ENCODE measurements around the gene CBS.

CBS gene

DNA sequence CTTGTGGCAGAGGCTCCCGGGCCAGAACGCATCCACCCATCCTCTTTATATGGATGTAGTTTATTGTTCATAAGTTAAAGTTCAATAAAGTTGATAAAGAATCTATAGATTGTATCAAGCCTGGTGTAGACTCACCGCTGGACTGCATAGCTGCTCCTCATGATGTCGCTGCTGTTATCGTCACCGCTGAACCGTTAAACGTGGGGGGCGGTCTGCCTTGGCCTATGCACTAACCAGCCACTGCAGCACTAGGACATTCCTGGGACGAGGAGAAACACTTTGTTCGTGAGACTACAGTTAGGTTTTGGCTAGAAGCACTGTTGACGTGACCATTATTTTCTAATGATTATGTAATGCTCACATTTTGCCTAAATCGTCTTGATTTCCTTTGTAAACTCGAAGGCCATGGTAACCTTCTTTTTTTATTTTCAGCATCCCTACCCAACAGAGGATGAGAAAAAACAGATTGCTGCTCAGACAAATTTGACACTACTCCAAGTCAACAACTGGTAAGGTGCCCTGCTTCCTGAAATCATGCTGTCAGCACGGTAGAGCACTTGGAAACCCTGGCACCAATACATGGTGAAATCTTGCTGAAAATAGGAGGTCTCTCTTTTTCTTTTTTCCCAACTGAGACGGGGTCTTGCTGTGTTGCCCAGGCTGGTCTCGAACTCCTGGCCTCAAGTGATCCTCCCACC is 51.0 kb downstream of the CBS start:
- H3K36me3 ChIP-seq (ENCODE audit: control insufficient read depth in 1 of 2, insufficient read depth in 2 of 2, low read length in 2 of 2): peaks cover 9 to 70% of the 10 kb centered on the region in 2 donors
- no peak overlapping the region for H3K27ac ChIP-seq (ENCODE audit: low read depth, low read length)
- H3K9me3 ChIP-seq (ENCODE audit: control insufficient read depth in 1 of 2, low read length in 2 of 2): no peaks in the 10 kb centered on the region
- H3K27me3 ChIP-seq (ENCODE audit: control insufficient read depth in 1 of 2, insufficient read depth in 2 of 2, low read length in 2 of 2): no peaks in the 10 kb centered on the region
- no peaks in the 10 kb centered on the region for H3K4me1 ChIP-seq (ENCODE audit: control insufficient read depth in 1 of 2, insufficient read depth in 2 of 2, low read length in 2 of 2)
- H3K9ac ChIP-seq (ENCODE audit: low read depth in 1 of 2, low read length in 2 of 2): no peak overlapping the region
- H3K4me3 ChIP-seq (ENCODE audit: low read depth in 1 of 2, low read length in 2 of 2): no peak overlapping the region

DNA sequence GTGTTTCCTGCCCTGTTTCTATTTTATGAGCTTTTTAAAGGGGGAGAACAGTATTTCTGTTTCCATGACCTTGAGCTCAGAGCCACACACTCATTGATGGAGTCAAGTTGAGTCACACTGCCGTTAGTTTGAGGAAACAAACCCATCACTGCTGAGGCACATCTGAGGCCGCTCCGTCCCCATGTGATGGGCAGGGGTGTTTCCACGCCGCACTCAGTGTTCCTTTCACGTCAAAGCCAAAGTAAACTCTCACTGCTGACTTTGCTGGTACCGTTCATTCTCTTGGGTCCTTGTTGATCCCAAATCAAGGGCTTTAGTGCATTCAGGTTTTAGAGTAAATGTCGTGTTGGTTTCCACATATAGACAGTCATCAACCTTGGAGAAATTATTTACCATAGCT is 52.5 kb downstream of the CBS start:
- H3K9me3 ChIP-seq (ENCODE audit: control insufficient read depth in 1 of 2, low read length in 2 of 2): no peaks in the 10 kb centered on the region
- H3K9ac ChIP-seq (ENCODE audit: low read depth in 1 of 2, low read length in 2 of 2): no peak overlapping the region
- H3K4me3 ChIP-seq (ENCODE audit: low read depth in 1 of 2, low read length in 2 of 2): no peak overlapping the region
- H3K36me3 ChIP-seq (ENCODE audit: control insufficient read depth in 1 of 2, insufficient read depth in 2 of 2, low read length in 2 of 2): peaks cover 9 to 60% of the 10 kb centered on the region in 2 donors
- no peak overlapping the region for H3K27ac ChIP-seq (ENCODE audit: low read depth, low read length)
- H3K27me3 ChIP-seq (ENCODE audit: control insufficient read depth in 1 of 2, insufficient read depth in 2 of 2, low read length in 2 of 2): no peaks in the 10 kb centered on the region
- H3K4me1 ChIP-seq (ENCODE audit: control insufficient read depth in 1 of 2, insufficient read depth in 2 of 2, low read length in 2 of 2): no peaks in the 10 kb centered on the region

DNA sequence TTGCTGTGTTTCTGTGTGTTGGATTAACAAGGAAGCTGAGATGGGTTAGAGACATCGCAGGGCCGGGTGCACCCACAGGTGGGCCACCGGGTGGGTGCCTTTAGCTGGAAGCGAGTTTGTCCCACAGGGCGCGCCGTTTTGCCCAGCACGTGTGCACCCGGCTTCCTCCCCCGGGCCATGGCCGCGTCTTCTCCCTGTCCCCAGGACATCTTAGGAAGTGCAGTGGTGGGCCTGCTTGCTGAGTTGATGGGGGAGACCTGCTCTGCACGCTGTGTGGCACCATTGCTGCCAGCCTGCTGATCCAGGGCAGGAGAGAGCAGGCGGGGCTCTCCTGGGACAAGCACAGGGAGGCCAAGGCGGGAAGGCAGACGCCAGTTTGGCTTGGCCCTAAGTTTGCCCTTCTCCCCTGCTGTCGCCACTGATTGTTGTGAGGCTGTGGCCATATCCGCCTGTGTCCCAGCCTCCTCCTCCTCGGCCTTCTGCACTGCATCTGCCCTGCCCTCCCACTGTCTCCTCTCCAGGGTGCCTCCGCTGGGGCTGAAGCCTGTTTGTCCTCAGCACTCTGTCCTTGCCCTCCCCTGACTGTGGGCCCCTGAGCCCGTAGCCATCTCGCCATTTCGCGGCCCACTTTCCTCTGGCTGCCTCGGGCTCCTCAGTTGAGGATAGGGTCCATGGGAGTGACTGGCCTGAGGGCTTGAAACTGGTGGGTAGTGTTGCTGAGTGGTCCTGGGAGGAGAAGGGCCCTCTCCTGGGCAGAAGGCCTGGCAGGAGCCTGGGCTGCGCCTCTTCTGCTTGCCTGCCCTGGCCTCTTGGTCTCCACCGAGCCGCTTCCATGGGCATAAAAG is 53.7 kb downstream of the CBS start:
- no peak overlapping the region for H3K27ac ChIP-seq (ENCODE audit: low read depth, low read length)

DNA sequence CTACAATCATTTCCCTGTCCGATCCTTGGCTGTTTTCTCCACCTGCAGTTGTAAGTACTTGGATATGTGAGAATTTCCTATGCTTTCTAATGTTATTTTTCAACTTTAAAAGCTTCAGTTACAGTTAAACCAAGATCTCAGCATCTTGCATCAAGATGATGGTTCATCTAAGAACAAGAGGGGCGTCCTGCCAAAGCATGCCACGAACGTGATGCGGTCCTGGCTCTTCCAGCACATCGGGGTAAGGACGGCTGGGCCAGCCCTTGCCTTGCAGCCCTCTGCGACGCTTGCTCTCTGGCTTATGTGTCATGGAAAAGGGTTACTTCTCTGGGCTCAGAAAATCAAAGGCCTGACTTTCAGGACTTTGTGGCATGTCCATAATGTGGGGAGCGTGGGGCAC is 54.4 kb downstream of the CBS start:
- Histone ChIP-seq H3K4me3 (ENCODE audit: low read depth in 1 of 2, low read length in 2 of 2) (no peak overlapping the region), H3K27ac (ENCODE audit: low read depth, low read length) (no peak overlapping the region), H3K4me1 (ENCODE audit: control insufficient read depth in 1 of 2, insufficient read depth in 2 of 2, low read length in 2 of 2) (no peaks in the 10 kb centered on the region), H3K27me3 (ENCODE audit: control insufficient read depth in 1 of 2, insufficient read depth in 2 of 2, low read length in 2 of 2) (no peaks in the 10 kb centered on the region), H3K36me3 (ENCODE audit: control insufficient read depth in 1 of 2, insufficient read depth in 2 of 2, low read length in 2 of 2) (peaks cover 17 to 62% of the 10 kb centered on the region in 2 donors), H3K9me3 (ENCODE audit: control insufficient read depth in 1 of 2, low read length in 2 of 2) (no peaks in the 10 kb centered on the region), H3K9ac (ENCODE audit: low read depth in 1 of 2, low read length in 2 of 2) (no peak overlapping the region)

More for the DNA sequence above, 53.7 kb downstream of the CBS start:
- H3K4me1 ChIP-seq (ENCODE audit: control insufficient read depth in 1 of 2, insufficient read depth in 2 of 2, low read length in 2 of 2): no peaks in the 10 kb centered on the region
- H3K9ac ChIP-seq (ENCODE audit: low read depth in 1 of 2, low read length in 2 of 2): no peak overlapping the region
- no peak overlapping the region for H3K4me3 ChIP-seq (ENCODE audit: low read depth in 1 of 2, low read length in 2 of 2)
- H3K9me3 ChIP-seq (ENCODE audit: control insufficient read depth in 1 of 2, low read length in 2 of 2): no peaks in the 10 kb centered on the region
- H3K27me3 ChIP-seq (ENCODE audit: control insufficient read depth in 1 of 2, insufficient read depth in 2 of 2, low read length in 2 of 2): no peaks in the 10 kb centered on the region
- H3K36me3 ChIP-seq (ENCODE audit: control insufficient read depth in 1 of 2, insufficient read depth in 2 of 2, low read length in 2 of 2): peaks cover 9 to 55% of the 10 kb centered on the region in 2 donors

DNA sequence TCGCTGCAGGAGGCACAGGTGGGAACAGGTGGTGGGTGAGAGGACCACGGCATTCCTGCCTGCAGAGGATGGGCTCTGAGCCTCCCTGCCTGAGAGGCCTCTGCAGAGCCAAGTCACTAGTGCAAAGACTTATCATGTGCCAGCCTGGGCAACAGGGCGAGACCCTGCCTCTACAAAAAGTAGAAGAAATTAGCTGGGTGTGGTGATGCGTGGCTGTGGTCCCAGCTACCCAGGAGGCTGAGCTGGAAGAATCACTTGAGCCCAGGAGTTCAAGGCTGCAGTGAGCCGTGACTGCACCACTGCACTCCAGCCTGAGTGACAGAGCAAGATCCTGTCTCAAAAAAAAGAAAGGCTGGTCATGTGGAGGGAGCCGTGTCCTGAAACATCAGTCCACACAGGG is 54.9 kb downstream of the CBS start:
- peaks cover 20 to 63% of the 10 kb centered on the region in 2 donors for H3K36me3 ChIP-seq (ENCODE audit: control insufficient read depth in 1 of 2, insufficient read depth in 2 of 2, low read length in 2 of 2)
- no peaks in the 10 kb centered on the region for H3K9me3 ChIP-seq (ENCODE audit: control insufficient read depth in 1 of 2, low read length in 2 of 2)
- H3K4me3 ChIP-seq (ENCODE audit: low read depth in 1 of 2, low read length in 2 of 2): no peak overlapping the region
- H3K27me3 ChIP-seq (ENCODE audit: control insufficient read depth in 1 of 2, insufficient read depth in 2 of 2, low read length in 2 of 2): no peaks in the 10 kb centered on the region
- no peaks in the 10 kb centered on the region for H3K4me1 ChIP-seq (ENCODE audit: control insufficient read depth in 1 of 2, insufficient read depth in 2 of 2, low read length in 2 of 2)
- H3K9ac ChIP-seq (ENCODE audit: low read depth in 1 of 2, low read length in 2 of 2): no peak overlapping the region
- H3K27ac ChIP-seq (ENCODE audit: low read depth, low read length): no peak overlapping the region

DNA sequence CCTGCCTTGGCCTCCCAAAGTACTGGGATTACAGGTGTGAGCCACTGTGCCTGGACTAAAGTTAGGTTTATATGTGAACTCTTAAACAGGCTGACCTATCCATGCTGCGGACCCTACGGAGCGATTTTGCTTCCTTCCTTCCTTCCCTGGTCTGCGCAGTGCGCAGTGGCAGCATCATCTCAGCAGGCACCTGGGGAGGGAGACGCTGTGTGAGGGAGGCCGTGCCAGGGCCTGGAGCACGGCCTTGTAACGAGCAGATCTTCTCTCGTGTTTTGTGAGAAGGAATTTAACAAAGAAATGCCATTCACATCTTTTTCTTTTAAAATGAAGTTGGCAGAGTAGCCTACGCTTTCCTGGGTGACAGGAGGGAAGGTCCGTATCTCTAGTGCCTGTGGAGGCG is 55.5 kb downstream of the CBS start:
- no peaks in the 10 kb centered on the region for H3K4me1 ChIP-seq (ENCODE audit: control insufficient read depth in 1 of 2, insufficient read depth in 2 of 2, low read length in 2 of 2)
- H3K9me3 ChIP-seq (ENCODE audit: control insufficient read depth in 1 of 2, low read length in 2 of 2): no peaks in the 10 kb centered on the region
- no peak overlapping the region for H3K27ac ChIP-seq (ENCODE audit: low read depth, low read length)
- peaks cover 20 to 57% of the 10 kb centered on the region in 2 donors for H3K36me3 ChIP-seq (ENCODE audit: control insufficient read depth in 1 of 2, insufficient read depth in 2 of 2, low read length in 2 of 2)
- H3K27me3 ChIP-seq (ENCODE audit: control insufficient read depth in 1 of 2, insufficient read depth in 2 of 2, low read length in 2 of 2): no peaks in the 10 kb centered on the region
- H3K9ac ChIP-seq (ENCODE audit: low read depth in 1 of 2, low read length in 2 of 2): no peak overlapping the region
- H3K4me3 ChIP-seq (ENCODE audit: low read depth in 1 of 2, low read length in 2 of 2): no peak overlapping the region

DNA sequence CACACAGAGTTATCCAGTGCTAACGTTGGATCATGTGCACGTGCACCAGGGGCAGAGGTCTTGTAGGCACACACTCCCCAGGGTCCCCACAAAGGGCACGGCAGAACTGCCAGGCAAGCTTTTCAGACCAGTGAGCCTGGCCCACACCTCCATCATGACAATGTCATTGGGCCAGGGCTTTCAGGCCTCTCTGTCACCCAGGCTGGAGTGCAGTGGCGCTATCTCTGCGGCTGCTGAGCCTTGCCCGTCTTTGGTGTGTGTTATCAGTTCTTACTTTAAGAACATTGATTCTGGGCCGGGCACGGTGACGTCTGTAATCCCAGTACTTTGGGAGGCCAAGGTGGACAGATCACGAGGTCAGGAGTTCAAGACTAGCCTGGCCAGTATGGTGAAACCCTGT is 57.1 kb downstream of the CBS start:
- Histone ChIP-seq H3K36me3 (ENCODE audit: control insufficient read depth in 1 of 2, insufficient read depth in 2 of 2, low read length in 2 of 2) (peaks cover 20 to 49% of the 10 kb centered on the region in 2 donors), H3K27ac (ENCODE audit: low read depth, low read length) (no peak overlapping the region), H3K9me3 (ENCODE audit: control insufficient read depth in 1 of 2, low read length in 2 of 2) (no peaks in the 10 kb centered on the region), H3K9ac (ENCODE audit: low read depth in 1 of 2, low read length in 2 of 2) (no peak overlapping the region), H3K4me1 (ENCODE audit: control insufficient read depth in 1 of 2, insufficient read depth in 2 of 2, low read length in 2 of 2) (no peaks in the 10 kb centered on the region), H3K27me3 (ENCODE audit: control insufficient read depth in 1 of 2, insufficient read depth in 2 of 2, low read length in 2 of 2) (no peaks in the 10 kb centered on the region), H3K4me3 (ENCODE audit: low read depth in 1 of 2, low read length in 2 of 2) (no peak overlapping the region)

DNA sequence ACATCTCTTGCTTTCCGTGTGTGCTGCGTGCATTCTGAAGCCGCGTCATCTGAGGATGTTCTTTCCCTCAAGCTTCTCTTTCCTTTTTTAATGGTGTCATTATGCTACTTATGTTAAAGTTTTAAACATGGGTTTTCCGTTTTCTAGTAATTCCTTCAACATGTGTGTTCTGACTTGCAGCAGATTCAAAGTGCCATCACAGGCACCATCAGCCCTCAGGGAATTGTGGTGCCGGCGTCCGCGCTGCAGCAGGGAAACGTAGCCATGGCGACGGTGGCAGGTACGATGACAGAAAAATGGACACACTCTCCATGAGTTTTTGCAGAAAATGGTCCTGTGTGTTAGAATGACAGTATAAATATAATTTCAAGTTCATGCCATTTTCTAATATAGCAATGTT is 58.9 kb downstream of the CBS start:
- no peak overlapping the region for H3K4me3 ChIP-seq (ENCODE audit: low read depth in 1 of 2, low read length in 2 of 2)
- H3K27ac ChIP-seq (ENCODE audit: low read depth, low read length): no peak overlapping the region
- H3K36me3 ChIP-seq (ENCODE audit: control insufficient read depth in 1 of 2, insufficient read depth in 2 of 2, low read length in 2 of 2): peaks cover 23 to 53% of the 10 kb centered on the region in 2 donors
- H3K9me3 ChIP-seq (ENCODE audit: control insufficient read depth in 1 of 2, low read length in 2 of 2): no peaks in the 10 kb centered on the region
- H3K27me3 ChIP-seq (ENCODE audit: control insufficient read depth in 1 of 2, insufficient read depth in 2 of 2, low read length in 2 of 2): no peaks in the 10 kb centered on the region
- no peaks in the 10 kb centered on the region for H3K4me1 ChIP-seq (ENCODE audit: control insufficient read depth in 1 of 2, insufficient read depth in 2 of 2, low read length in 2 of 2)
- no peak overlapping the region for H3K9ac ChIP-seq (ENCODE audit: low read depth in 1 of 2, low read length in 2 of 2)

DNA sequence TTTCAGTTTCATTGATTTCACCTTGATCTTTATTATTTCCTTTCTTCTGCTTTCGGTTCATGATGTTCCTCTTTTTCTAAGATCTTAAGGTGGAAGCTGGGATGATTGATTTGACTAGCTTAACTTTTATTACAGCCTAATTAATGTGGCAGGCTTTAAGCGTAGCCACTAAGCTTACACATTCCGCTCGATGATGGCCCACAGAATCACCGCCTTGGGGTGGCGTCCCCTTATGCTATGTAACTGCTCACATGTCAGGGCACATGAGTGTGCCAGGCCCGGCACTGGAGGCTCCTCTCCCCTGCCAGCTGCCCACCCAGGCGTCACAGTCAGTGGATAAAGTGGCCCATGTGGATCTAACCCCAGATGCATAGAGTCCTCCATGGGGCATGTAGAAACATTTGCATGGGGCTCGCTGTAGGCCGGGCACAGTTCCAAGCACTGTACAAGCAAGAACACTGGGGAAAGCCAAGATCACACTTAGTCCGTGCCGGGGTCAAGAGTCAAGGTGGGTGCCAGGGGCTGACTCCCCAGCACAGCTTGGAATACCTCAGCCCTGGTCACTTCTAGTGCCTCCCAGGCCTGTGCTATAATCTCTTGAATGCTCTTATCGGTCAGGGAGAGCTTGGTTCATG is 59.6 kb downstream of the CBS start:
- no peaks in the 10 kb centered on the region for H3K27me3 ChIP-seq (ENCODE audit: control insufficient read depth in 1 of 2, insufficient read depth in 2 of 2, low read length in 2 of 2)
- H3K36me3 ChIP-seq (ENCODE audit: control insufficient read depth in 1 of 2, insufficient read depth in 2 of 2, low read length in 2 of 2): peaks cover 22 to 51% of the 10 kb centered on the region in 2 donors
- no peaks in the 10 kb centered on the region for H3K9me3 ChIP-seq (ENCODE audit: control insufficient read depth in 1 of 2, low read length in 2 of 2)
- no peaks in the 10 kb centered on the region for H3K4me1 ChIP-seq (ENCODE audit: control insufficient read depth in 1 of 2, insufficient read depth in 2 of 2, low read length in 2 of 2)
- no peak overlapping the region for H3K4me3 ChIP-seq (ENCODE audit: low read depth in 1 of 2, low read length in 2 of 2)
- no peak overlapping the region for H3K27ac ChIP-seq (ENCODE audit: low read depth, low read length)
- H3K9ac ChIP-seq (ENCODE audit: low read depth in 1 of 2, low read length in 2 of 2): no peak overlapping the region

DNA sequence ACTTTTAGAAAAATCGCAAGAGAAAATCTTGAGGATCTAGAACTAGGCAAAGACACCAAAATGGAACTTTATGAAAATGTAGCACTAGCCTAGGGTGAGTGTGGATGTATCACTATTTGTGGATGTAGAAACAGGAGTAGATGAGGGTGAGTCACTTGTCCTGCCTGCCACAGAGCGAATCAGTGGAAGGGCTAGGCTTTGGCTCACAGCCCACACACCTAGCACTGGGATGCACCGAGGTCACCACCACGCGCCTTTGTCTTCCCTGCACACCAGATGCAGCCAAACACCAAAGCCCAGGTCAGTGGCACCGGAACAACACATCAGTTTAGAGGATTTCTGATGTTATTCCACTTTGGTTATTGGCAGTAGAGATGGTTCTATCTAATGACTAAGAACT is 63.0 kb downstream of the CBS start:
- Histone ChIP-seq H3K9me3 (ENCODE audit: control insufficient read depth in 1 of 2, low read length in 2 of 2) (no peaks in the 10 kb centered on the region), H3K27me3 (ENCODE audit: control insufficient read depth in 1 of 2, insufficient read depth in 2 of 2, low read length in 2 of 2) (no peaks in the 10 kb centered on the region), H3K4me3 (ENCODE audit: low read depth in 1 of 2, low read length in 2 of 2) (no peak overlapping the region), H3K27ac (ENCODE audit: low read depth, low read length) (no peak overlapping the region), H3K9ac (ENCODE audit: low read depth in 1 of 2, low read length in 2 of 2) (no peak overlapping the region), H3K4me1 (ENCODE audit: control insufficient read depth in 1 of 2, insufficient read depth in 2 of 2, low read length in 2 of 2) (no peaks in the 10 kb centered on the region), H3K36me3 (ENCODE audit: control insufficient read depth in 1 of 2, insufficient read depth in 2 of 2, low read length in 2 of 2) (peaks cover 21 to 52% of the 10 kb centered on the region in 2 donors)

Data from duodenal mucosa (tissue), 2 donors.